Stimulated activated CD8-positive, alpha-beta memory T cell treated with anti-CD3 and anti-CD28 coated beads, Interleukin-12 subunit alpha, Interleukin-12 subunit beta, amount 100 ng/mL, for 24 hours (primary cell): ENCODE results near the gene NPC2.

ENCODE experiments used
- DNase-seq: peaks from one replicate; pipeline ENCODE4 v3.0.0-alpha.2; 2020; ENCODE audit errors: extremely low read depth

NPC2 gene

GRCh38 chr14:74503291-74503937, 10.3 kb upstream of the NPC2 start:
- no peak for DNase-seq

GRCh38 chr14:74502236-74503019, 9.3 kb upstream of the NPC2 start:
- no peak for DNase-seq

DNA sequence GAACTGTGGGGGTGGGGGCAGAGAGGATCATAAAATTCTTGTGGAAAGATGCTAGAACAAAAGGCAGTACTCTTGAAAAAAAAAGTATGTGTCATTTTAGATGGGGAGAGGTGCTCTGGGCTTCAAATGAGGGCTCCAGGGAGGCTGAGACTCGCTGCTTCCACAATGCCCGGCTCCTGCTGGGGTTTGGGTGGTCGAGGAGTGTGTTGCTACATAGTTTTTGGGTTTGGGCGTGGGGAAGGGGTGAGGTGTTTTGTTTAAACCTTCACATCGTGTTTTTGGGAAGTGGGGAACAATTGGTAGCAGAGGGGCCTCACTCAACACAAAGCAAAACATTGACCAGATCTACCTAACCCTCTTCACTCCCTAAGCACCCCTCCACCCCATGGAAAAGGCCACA, 8.6 kb upstream of the NPC2 start:
- no peak for DNase-seq

GRCh38 chr14:74501135-74501614, 8.1 kb upstream of the NPC2 start:
- no peak for DNase-seq

DNA sequence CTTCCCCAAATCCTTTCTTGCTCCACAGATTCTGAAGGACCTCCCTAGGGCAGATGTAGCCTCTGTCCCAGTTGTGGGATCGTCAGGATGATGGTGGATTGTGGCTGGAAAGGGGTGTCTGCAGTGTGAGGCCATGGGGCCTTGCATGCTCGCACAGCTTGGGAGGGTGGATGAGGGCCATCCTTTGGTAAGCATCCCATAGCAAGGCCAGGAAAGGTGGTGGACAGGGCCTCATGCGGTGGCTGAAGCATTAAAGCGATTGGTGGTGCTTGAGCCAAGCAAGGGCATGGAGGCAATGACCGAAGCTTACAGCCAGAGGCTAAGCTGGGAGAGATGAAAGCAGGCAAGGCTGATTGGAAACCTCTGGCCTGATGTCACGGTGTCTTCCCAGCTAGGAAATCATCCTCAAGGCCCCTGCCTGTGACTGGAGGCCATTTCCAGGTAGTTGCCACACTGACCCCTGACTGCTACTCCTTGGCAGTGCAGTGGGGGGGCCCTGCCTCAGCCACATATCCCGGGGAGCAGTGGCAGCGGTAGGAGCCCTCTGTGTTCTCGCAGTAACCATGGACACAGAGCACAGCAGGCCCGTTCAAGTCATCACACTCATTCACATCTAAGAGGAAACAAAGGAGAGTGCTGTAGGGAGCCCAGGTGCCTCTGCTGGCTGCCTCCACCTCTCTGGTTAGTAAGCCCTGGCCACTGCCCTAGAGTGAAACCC, 7.5 kb upstream of the NPC2 start:
- DNase-seq: no peak

DNA sequence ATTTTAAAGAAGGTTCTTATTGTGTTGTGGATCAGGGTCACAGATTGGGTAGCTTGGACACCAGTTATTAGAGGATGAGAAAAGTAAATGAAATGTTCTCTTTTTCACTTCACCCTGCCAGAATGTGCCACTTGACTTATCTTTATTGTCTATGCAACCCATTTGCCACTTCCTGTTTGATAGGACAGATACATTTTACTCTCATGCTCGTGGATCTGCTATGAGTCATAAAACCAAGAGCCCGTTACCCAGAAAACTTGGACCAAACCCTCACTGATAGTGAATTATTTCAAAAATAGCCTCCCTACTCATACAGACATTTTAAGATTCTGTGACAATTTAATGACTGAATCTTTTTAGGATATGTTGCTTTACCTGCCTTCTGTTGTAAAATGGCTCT, 2.3 kb upstream of the NPC2 start:
- no peak for DNase-seq

DNA sequence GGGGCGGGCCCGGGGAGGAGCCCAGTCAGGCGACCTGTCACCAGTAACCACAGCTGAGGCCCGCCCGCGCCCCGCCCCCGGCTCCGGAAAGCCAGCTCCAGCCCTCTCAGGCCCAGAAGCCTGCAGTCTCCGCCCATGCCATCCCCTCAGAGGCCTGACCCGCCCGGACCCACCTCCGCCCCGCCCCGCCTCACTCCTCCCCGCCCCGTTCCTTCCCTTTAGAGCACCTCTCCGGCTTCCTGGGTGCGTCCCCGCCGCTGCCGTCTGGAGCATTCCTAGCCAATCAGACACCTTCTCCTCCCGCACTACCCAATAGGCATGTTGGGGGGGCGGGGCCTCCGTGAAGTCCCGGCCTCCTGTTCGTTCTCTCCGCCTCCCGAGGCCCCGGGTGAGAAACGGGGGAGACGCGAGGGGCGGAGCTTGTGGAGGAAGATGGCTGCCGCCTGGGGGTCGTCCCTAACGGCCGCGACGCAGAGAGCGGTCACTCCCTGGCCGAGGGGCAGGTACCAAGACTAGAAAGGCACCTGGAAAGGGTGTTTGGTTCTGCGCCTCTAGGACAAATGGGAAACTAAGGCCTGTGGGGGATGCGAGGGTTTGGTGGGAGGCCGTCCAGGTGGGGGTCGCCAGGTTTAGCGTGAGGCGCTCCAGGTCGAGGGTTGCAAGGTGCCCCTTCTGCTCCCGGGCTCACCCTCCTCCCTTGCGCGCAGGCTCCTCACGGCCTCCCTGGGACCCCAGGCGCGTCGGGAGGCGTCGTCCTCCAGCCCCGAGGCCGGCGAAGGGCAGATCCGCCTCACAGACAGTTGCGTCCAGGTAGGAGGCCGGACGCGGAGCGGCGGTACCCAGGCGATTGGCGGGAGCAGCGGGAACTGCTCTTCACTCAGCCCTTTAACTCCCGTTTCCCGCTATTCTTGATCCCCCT, 497 bp upstream of the NPC2 start, which contains the start of gene ISCA2:
TSS of gene ISCA2 (plus strand) at position 423 of the 919 bp plus-strand sequence. CDS start at position 433, 10 bp downstream.
- peak; percentile 100 for DNase-seq

DNA sequence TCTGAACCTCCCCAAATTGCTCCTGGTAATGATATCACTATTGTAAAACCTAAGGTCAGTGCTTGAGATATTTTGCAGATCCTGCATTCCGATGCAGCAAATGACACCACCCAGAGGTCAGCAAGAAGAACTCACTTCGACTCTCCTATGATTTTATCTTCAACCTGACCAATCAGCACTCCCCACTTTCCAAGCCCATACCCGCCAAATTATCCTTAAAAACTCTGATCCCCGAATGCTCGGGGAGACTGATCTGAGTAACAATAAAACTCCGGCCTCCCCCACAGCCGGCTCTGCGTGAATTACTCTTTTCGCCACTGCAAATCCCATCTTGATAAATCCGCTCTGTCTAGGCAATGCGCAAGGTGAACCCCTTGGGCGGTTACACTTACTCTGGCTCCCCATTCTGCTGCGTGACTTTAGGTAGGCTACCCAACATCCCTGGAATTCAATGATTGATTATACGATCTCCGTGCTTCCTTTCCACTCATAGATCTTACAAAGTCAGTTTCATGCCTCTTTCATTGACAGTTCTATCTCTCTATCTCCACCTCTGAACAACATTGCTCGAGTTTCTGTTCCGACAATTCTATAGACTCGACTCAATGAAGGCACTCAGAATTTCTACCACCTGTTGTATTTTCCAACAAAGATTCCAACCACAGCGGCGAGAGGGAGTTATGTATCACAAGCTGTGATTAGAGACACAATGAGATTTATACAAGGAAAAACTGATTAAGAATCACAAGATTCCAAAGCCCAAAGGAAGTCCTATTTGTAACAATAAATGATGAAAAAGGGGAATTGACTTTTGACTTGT, 939 bp downstream of the NPC2 start:
- no peak for DNase-seq

GRCh38 chr14:74490486-74490885, 2.6 kb downstream of the NPC2 start:
- DNase-seq: no peak

DNA sequence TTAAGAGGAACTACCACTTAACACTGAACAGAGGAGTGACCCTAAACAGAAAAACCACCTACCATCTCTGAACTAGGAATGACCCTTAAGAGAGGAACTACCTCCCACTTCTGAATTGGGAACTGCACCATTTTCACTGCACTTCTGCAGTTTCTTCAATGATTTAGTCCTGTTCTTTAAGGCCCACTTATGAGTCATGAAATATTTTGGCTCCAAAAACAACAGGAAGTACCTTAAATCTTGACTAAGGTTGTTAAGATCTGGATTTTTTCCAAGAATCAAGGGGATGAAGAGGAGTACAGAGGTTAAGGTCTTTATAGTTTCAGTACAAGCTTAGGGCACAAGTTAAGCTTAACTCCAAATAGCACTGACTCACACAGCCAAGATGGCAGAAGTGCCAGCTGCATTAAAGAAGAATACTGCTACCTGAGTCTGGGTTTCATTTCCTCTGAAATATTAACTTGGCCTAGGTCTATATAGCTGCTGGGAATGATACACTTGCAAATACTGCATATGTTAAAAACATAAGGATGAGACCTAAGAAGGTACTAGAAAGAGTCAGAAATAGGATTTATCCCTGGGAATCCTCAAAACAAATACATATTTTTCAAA, 4.2 kb downstream of the NPC2 start:
- DNase-seq: no peak

DNA sequence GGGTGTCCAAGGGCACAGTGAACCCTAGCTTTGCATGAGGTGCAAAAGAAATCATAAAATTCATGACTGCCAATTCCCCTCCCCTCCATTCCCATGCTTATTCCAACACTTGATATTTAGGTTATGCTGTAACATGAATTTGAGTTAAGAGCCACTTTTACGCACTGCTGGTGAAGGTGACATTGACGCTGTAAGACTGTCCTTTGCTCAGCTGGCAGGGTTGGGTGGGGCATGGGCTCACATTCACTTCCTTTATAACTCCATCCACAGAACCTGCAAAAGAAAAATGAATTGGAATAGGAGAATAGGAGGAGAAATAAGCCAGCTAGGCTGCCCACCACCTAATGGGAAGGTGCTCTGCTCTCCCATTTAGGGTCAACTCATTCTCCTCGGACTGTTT, 6.9 kb downstream of the NPC2 start:
- DNase-seq: no peak

DNA sequence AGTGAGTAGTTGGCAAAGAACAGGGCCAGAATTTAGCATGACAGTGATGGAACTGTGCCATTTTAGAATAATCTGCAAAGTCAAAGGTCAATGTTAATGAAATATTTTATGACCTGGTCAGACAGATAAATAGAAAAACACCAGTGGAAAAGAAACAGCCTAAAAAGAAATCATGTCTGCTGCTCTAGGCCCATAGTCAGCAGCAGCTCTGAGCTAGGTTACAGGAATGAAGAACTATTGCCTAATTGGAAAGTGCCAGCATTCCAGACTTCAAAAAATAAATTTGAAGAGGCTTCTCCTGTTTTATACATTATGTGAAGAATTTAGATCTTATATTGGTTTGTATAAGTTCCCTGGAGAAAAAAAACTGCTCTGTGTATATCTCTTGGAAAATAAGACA, 9.8 kb downstream of the NPC2 start:
- DNase-seq: no peak

- no peak for DNase-seq
Measured at GRCh38 chr14:74482571-74482970, 10.5 kb downstream of the NPC2 start.

- DNase-seq: no peak
Measured at GRCh38 chr14:74480046-74480445, 13.1 kb downstream of the NPC2 start.

DNA sequence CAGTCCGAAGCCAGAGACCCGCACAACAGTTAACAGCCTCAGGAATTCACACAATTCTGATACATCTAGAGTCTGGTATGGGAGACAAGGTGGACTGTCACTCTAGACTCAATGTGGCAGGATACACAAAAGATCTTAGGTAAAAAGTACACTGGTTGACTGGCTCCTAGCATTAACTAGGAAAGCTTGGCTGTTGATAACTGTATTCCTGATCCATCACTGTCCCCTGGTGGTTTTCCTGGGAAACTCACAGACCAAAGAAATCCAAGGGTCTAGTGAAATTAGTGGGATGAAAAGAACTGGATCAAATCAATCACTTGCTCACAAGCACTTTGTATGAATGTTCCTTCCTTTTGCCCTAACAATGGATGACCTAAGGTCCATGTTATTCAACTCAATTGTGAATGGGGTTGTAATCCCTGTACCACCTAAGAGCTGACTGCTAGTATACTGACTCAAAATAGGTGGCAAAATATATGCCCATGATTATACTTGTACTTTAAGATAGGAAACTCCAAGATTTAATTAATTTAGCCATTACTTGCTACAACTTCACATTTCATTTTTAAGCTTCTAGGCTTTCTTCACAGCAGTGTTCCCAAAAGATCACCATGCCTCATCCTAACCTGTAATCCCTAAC, 14.0 kb downstream of the NPC2 start:
- no peak for DNase-seq

GRCh38 chr14:74476607-74477006, 16.5 kb downstream of the NPC2 start:
- DNase-seq: no peak

DNA sequence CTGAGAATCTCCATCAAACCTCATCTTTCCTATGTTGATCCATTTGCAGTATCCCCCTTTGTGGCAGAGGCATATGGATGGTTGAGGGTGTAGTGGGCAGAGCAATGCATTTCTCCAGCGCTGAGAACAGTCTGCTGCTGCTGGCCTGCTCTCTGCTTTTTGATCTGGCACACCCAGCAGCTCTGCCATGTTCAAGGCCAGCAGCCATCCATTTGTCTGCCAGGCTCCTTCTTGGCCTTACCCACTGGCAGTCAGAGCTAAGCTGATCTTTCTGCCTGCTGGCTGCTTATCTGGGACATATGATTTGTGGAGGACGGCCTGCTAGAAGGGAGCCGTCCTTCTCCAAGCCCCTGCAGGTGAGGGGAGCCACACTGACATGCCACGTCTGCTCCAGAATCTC, 17.0 kb downstream of the NPC2 start:
- no peak for DNase-seq

DNA sequence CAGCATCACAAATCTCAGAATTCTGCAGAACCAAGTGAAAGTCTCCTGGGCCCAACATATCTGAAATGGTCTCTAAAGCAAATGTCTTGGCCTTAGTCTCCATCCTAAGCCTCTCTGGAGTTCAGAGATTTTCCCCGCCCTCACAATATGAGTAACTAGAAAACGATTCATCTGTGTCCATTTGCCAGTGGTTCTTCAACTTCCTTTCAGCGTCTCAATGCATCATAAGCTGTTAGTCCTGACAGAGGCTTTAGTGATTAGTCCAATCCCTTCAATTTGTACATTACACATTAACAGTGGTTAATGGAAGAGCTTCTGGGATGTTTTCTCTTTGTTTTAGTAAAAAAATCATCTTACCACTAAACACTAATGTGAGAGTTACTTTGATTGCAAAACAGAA, 17.4 kb downstream of the NPC2 start:
- DNase-seq: no peak

- DNase-seq: no peak
Measured at GRCh38 chr14:74474376-74474775, 18.7 kb downstream of the NPC2 start.

- DNase-seq: no peak
Measured at GRCh38 chr14:74472601-74473000, 20.5 kb downstream of the NPC2 start.
